Hindlimb muscle (tissue), 1 donor: ENCODE data around the gene LAMA1. TPM values are rescaled to one million over a fixed set of nuclear protein-coding genes. Genes with fewer than 3 reads are reported as not detected.

Experiments used
- polyA plus RNA-seq: library from polyadenylated mRNA; unstranded; fragments of 120-200 nt; gene quantifications from one replicate; pipeline ENCODE4 v1.2.1, GENCODE V29; 2013; ENCODE audit not compliant: insufficient read length

LAMA1 gene
- polyA plus RNA-seq, 1 donor, result 1.2 TPM

Other genes starting within 250 kb of the LAMA1 start
- gene LRRC30, start 113.3 kb upstream of the LAMA1 start, polyA plus RNA-seq, result 9.2 TPM